Measurements from ENCODE around the gene OR2V1. TPM values are rescaled to one million over a fixed set of nuclear protein-coding genes. Genes with fewer than 3 reads are reported as not detected.
"Not testable (repeated sequence)": the region's sequence is repeated elsewhere in the genome, so short reads cannot be mapped to it uniquely, and the experiment has no call there.

Gene OR2V1
- total and polyA plus RNA-seq, 2 experiments from 2014 or later: not detected

DNA sequence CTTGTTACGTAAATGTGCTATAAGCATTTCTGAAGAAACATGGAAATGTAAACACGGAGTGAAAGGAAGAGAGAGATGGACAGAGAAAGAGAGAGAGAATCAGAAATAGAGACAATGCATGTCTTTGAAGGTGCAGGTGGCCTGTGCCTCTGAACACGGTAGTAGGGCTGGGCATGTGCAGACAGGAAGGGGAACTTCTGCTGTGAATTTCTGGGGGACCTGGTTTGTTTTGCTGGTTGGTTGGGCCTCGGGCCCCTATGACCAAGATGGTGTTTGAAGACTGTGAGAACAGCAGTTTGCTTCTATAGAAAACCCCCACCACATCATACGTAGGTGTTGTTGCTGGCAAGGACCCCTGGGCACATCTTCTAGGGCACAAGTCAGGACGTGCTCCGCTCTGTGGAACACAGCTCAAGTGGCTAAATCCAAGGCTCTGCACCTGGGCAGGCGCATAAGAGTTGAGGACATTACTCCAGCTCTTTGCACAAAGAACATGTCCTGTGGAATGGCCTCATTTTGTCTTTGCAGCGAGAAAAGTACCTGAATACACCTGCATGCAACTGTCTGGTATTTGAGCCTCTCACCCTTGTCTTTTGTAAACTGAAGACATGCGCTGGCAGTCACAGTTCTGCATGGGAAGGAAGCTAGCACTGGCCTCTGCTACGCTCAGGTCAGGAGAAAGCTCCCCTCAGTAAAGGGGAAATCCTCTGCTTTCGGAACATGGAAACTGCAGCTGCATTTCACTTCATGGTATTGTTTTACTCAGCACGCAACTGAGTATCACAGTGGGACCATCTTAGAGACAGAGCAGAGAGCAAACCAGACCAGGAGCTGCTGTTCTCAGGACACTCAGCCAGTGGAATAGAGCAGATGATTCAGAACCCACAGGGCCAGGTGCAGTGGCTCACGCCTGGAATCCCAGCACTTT lies 19.1 kb upstream of the OR2V1 start:
- H3K9me2 ChIP-seq (replicated peaks; ENCODE audit: insufficient read depth): no peaks in the 10 kb centered on the region
- 89% methylated on average over 14 of the region's 14 CpGs for WGBS (ENCODE audit: low lambda C conversion rate, missing lambda C conversion rate)
- no peak for DNase-seq (ENCODE audit: low spot score)
- H2AFZ ChIP-seq: no peak overlapping the region
- no peaks in the 10 kb centered on the region for H3K27me3 ChIP-seq
- H3K4me3 ChIP-seq: no peak overlapping the region
- TF ChIP-seq, protein P1, sequence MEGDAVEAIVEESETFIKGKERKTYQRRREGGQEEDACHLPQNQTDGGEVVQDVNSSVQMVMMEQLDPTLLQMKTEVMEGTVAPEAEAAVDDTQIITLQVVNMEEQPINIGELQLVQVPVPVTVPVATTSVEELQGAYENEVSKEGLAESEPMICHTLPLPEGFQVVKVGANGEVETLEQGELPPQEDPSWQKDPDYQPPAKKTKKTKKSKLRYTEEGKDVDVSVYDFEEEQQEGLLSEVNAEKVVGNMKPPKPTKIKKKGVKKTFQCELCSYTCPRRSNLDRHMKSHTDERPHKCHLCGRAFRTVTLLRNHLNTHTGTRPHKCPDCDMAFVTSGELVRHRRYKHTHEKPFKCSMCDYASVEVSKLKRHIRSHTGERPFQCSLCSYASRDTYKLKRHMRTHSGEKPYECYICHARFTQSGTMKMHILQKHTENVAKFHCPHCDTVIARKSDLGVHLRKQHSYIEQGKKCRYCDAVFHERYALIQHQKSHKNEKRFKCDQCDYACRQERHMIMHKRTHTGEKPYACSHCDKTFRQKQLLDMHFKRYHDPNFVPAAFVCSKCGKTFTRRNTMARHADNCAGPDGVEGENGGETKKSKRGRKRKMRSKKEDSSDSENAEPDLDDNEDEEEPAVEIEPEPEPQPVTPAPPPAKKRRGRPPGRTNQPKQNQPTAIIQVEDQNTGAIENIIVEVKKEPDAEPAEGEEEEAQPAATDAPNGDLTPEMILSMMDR (IDR thresholded peaks at IDR 0.05; ENCODE audit: poor library complexity): no peak
- TF ChIP-seq EZH2phosphoT487 (IDR thresholded peaks at IDR 0.05; ENCODE audit: low read depth, severe bottlenecking, unreplicated experiment) (no peak), EZH2 (IDR thresholded peaks at IDR 0.05; ENCODE audit: borderline replicate concordance) (no peak)
- H3K4me1 ChIP-seq (ENCODE audit: insufficient read depth): no peaks in the 10 kb centered on the region
- H4K20me1 ChIP-seq (ENCODE audit: insufficient read depth, poor library complexity, severe bottlenecking): no peaks in the 10 kb centered on the region
- H3K4me2 ChIP-seq: no peak overlapping the region
- no peaks in the 10 kb centered on the region for H3K79me2 ChIP-seq
- no peaks in the 10 kb centered on the region for H3K36me3 ChIP-seq (replicated peaks; ENCODE audit: insufficient read depth, low read depth)
- H3K27ac ChIP-seq: no peak overlapping the region
- H3K9me3 ChIP-seq (ENCODE audit: low read depth): no peaks in the 10 kb centered on the region

DNA sequence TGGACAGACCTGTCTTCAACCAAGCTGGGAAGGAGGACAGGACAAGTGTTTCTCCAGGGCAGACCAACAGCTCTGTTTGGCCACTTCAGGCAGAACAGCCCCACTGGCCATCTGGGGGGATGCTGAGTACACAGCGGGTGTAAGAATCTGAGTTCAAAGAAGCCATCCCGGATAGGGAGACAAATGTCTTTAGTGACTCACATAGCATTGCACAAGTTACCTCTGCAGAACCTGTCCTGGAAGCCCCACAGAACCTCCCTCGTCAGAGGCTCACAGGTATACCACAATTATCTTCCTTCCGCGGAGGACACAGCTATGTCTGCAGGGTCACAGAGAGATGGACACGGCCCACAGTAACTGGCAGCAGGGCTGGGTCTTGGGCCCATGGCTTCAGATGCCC lies 18.4 kb upstream of the OR2V1 start:
- Histone ChIP-seq H3K27me3 (no peaks in the 10 kb centered on the region), H3K4me2 (no peak overlapping the region), H3K27ac (no peak overlapping the region), H3K9me2 (replicated peaks; ENCODE audit: insufficient read depth) (no peaks in the 10 kb centered on the region), H2AFZ (no peak overlapping the region), H3K9me3 (ENCODE audit: low read depth) (no peaks in the 10 kb centered on the region), H3K79me2 (no peaks in the 10 kb centered on the region), H3K36me3 (replicated peaks; ENCODE audit: insufficient read depth, low read depth) (no peaks in the 10 kb centered on the region), H4K20me1 (ENCODE audit: insufficient read depth, poor library complexity, severe bottlenecking) (no peaks in the 10 kb centered on the region), H3K4me3 (no peak overlapping the region), H3K4me1 (ENCODE audit: insufficient read depth) (no peaks in the 10 kb centered on the region)
- TF ChIP-seq, protein P1 (IDR thresholded peaks at IDR 0.05; ENCODE audit: poor library complexity): no peak
- TF ChIP-seq EZH2 (IDR thresholded peaks at IDR 0.05; ENCODE audit: borderline replicate concordance) (no peak), EZH2phosphoT487 (IDR thresholded peaks at IDR 0.05; ENCODE audit: low read depth, severe bottlenecking, unreplicated experiment) (no peak)
- DNase-seq (ENCODE audit: low spot score): no peak
- 91% methylated on average over 6 of the region's 6 CpGs for WGBS (ENCODE audit: low lambda C conversion rate, missing lambda C conversion rate)

DNA sequence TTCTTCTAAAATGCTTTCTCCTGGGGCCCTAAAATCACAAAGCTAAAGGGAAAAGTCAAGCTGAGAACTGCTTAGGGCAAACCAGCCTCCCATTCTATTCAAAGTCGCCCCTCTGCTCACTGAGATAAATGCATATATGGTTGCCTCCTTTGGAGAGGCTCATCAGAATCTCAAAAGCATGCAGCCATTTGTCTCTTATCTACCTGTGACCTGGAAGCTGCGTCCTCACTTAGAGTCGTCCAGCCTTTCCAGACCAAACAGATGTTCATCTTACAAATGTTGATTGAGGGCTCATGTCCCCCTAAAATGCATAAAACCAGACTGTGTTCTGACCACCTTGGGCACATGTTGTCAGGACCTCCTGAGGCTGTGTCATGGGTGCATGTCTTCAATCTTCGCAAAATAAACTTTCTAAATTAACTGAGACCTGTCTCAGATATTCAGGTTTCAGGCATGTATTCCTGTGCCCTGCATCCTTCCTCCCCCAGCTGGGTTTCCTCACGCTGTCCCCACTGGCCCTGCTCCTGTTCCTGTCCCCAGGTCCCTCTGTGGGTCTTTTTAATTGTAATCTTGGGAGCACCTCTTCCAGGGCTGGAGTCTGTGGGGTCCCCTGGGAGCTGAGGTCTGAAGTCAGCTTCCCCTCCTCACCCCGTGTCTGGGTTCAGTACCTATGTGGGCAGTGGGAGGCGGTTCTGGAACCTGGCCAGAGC lies 16.1 kb upstream of the OR2V1 start, which contains the start of gene OR2V2:
Gene OR2V2, plus strand, starts transcription at position 660 of the 710 bp plus-strand sequence. CDS start 7,357 bp downstream, outside the sequence.
- not testable (repeated sequence) for H3K4me1 ChIP-seq (ENCODE audit: insufficient read depth); H3K27ac ChIP-seq; H2AFZ ChIP-seq; H3K9me3 ChIP-seq (ENCODE audit: low read depth); H3K4me3 ChIP-seq; H3K36me3 ChIP-seq (replicated peaks; ENCODE audit: insufficient read depth, low read depth); DNase-seq (ENCODE audit: low spot score); H3K4me2 ChIP-seq; H3K79me2 ChIP-seq; H3K9me2 ChIP-seq (replicated peaks; ENCODE audit: insufficient read depth); H3K27me3 ChIP-seq; H4K20me1 ChIP-seq (ENCODE audit: insufficient read depth, poor library complexity, severe bottlenecking)
- 59% methylated on average over 7 of the region's 7 CpGs for WGBS (ENCODE audit: low lambda C conversion rate, missing lambda C conversion rate)

DNA sequence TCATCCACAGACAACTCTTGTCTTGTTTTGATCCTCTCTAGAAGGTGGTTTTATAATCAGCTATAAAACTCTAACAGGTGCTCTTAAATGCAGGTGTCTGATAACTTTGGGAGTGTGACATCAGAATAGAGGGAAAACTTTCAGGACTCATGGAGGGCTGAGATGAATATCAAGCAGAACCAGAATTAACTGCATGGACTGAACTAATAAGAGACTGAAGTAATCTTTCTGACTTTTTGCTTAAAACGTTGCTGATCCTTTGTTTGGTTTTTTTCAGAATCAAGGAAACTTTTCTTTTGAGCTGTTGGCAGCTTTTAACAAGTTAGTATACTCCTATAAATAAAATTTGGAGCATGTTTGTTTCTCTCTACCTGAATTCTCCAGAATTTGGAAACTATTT lies 14.2 kb upstream of the OR2V1 start:
- no peak overlapping the region for H3K4me3 ChIP-seq
- no peak overlapping the region for H2AFZ ChIP-seq
- no peak for DNase-seq (ENCODE audit: low spot score)
- no peak for TF ChIP-seq EZH2phosphoT487 (IDR thresholded peaks at IDR 0.05; ENCODE audit: low read depth, severe bottlenecking, unreplicated experiment)
- TF ChIP-seq EZH2 (IDR thresholded peaks at IDR 0.05; ENCODE audit: borderline replicate concordance): no peak
- TF ChIP-seq, protein P1 (IDR thresholded peaks at IDR 0.05; ENCODE audit: poor library complexity): no peak
- no peaks in the 10 kb centered on the region for H4K20me1 ChIP-seq (ENCODE audit: insufficient read depth, poor library complexity, severe bottlenecking)
- H3K36me3 ChIP-seq (replicated peaks; ENCODE audit: insufficient read depth, low read depth): no peaks in the 10 kb centered on the region
- H3K9me3 ChIP-seq (ENCODE audit: low read depth): no peaks in the 10 kb centered on the region
- no peaks in the 10 kb centered on the region for H3K79me2 ChIP-seq
- no peaks in the 10 kb centered on the region for H3K4me1 ChIP-seq (ENCODE audit: insufficient read depth)
- no peak overlapping the region for H3K27ac ChIP-seq
- no peaks in the 10 kb centered on the region for H3K9me2 ChIP-seq (replicated peaks; ENCODE audit: insufficient read depth)
- 61% methylated on average over 1 of the region's 1 CpG for WGBS (ENCODE audit: low lambda C conversion rate, missing lambda C conversion rate)
- no peaks in the 10 kb centered on the region for H3K27me3 ChIP-seq
- H3K4me2 ChIP-seq: no peak overlapping the region

Measured in hepatocyte (in vitro differentiated cells).